Loucy (cell line): ENCODE measurements around the gene NCAM1.

Source experiments
- H2AFZ ChIP-seq: fragments of 200-600 bp; sonication (generic); 2 replicates; pipeline ENCODE4 v1.6.0; 2016; ENCODE audit warnings: antibody characterized with exemption, mild to moderate bottlenecking, low read length, moderate library complexity
- H3F3A ChIP-seq: fragments of 200-600 bp; 2 replicates; pipeline ENCODE4 v1.6.0; 2016; ENCODE audit warnings: antibody characterized with exemption, low read depth, mild to moderate bottlenecking
- H3K27me3 ChIP-seq: fragments of 200-600 bp; sonication (generic); 2 replicates; pipeline ENCODE4 v1.6.1; 2014; ENCODE audit warnings: low read length, mild to moderate bottlenecking; ENCODE audit not compliant: insufficient read depth, poor library complexity, severe bottlenecking
- H3K36me3 ChIP-seq: fragments of 200-600 bp; sonication (generic); 2 replicates; pipeline ENCODE4 v1.6.1; 2016; ENCODE audit warnings: low read length; ENCODE audit not compliant: insufficient read depth
- H3K4me1 ChIP-seq: fragments of 200-600 bp; sonication (generic); 2 replicates; pipeline ENCODE4 v1.5.1; 2014; ENCODE audit warnings: low read length, mild to moderate bottlenecking; ENCODE audit not compliant: insufficient read depth, poor library complexity, severe bottlenecking
- H3K4me2 ChIP-seq: fragments of 200-600 bp; sonication (generic); 2 replicates; pipeline ENCODE4 v1.6.0; 2014; ENCODE audit warnings: antibody characterized with exemption, low read length, low read depth, mild to moderate bottlenecking; ENCODE audit not compliant: poor library complexity, severe bottlenecking
- H3K4me3 ChIP-seq: fragments of 200-600 bp; sonication (generic); 2 replicates; pipeline ENCODE4 v1.5.1; 2014; ENCODE audit warnings: low read length, mild to moderate bottlenecking, mixed read lengths; ENCODE audit not compliant: poor library complexity, severe bottlenecking
- H3K79me2 ChIP-seq: fragments of 200-600 bp; sonication (generic); 2 replicates; pipeline ENCODE4 v1.6.1; 2014; ENCODE audit warnings: low read length; ENCODE audit not compliant: insufficient read depth
- H3K9ac ChIP-seq: fragments of 200-600 bp; sonication (generic); 2 replicates; pipeline ENCODE4 v1.6.0; 2014; ENCODE audit warnings: mild to moderate bottlenecking, low read depth, low read length, moderate library complexity; ENCODE audit not compliant: poor library complexity, severe bottlenecking
- H3K9me2 ChIP-seq: fragments of 200-600 bp; sonication (generic); replicated peaks from 2 replicates; pipeline ENCODE4 v1.6.1; 2016; ENCODE audit warnings: low read depth, low read length, mixed read lengths
- H3K9me3 ChIP-seq: fragments of 200-600 bp; sonication (generic); 2 replicates; pipeline ENCODE4 v1.6.1; 2014; ENCODE audit warnings: mild to moderate bottlenecking, antibody characterized with exemption, low read length, low read depth; ENCODE audit not compliant: insufficient read depth
- H4K20me1 ChIP-seq: fragments of 200-600 bp; sonication (generic); 2 replicates; pipeline ENCODE4 v1.6.0; 2014; ENCODE audit warnings: antibody characterized with exemption, low read length, mild to moderate bottlenecking; ENCODE audit not compliant: insufficient read depth, poor library complexity, severe bottlenecking
- CTCF ChIP-seq: fragments of 200-600 bp; sonication (generic); conservative IDR thresholded peaks from 2 replicates; pipeline ENCODE4 v1.5.1; 2014; ENCODE audit warnings: mild to moderate bottlenecking, antibody characterized with exemption, low read length
- EZH2phosphoT487 ChIP-seq: fragments of 200-600 bp; IDR thresholded peaks from 2 replicates; pipeline ENCODE4 v1.6.1; 2018; ENCODE audit warnings: antibody characterized with exemption, mild to moderate bottlenecking, moderate library complexity, borderline replicate concordance

Gene NCAM1

GRCh38 chr11:113279591-113279990 is 318.4 kb downstream of the NCAM1 start:
- Histone ChIP-seq H3K79me2 (no peaks in the 10 kb centered on the region), H4K20me1 (no peaks in the 10 kb centered on the region), H3K9me2 (no peaks in the 10 kb centered on the region), H2AFZ (no peak overlapping the region), H3K27me3 (no peaks in the 10 kb centered on the region), H3F3A (no peaks in the 10 kb centered on the region), H3K36me3 (no peaks in the 10 kb centered on the region), H3K9me3 (no peaks in the 10 kb centered on the region), H3K4me3 (no peak overlapping the region), H3K9ac (no peak overlapping the region), H3K4me1 (no peaks in the 10 kb centered on the region), H3K4me2 (no peak overlapping the region)
- TF ChIP-seq CTCF (no peak), EZH2phosphoT487 (no peak)

GRCh38 chr11:113281052-113281725 is 320.0 kb downstream of the NCAM1 start:
- Histone ChIP-seq H3K4me1 (no peaks in the 10 kb centered on the region), H3K4me3 (no peak overlapping the region), H3K9me2 (no peaks in the 10 kb centered on the region), H3K4me2 (no peak overlapping the region), H3K9me3 (no peaks in the 10 kb centered on the region), H3F3A (no peaks in the 10 kb centered on the region), H4K20me1 (no peaks in the 10 kb centered on the region), H3K79me2 (no peaks in the 10 kb centered on the region), H2AFZ (no peak overlapping the region), H3K27me3 (no peaks in the 10 kb centered on the region), H3K36me3 (no peaks in the 10 kb centered on the region), H3K9ac (no peak overlapping the region)
- no peak for TF ChIP-seq EZH2phosphoT487

- H3K4me2 ChIP-seq: no peak overlapping the region
- no peak for TF ChIP-seq CTCF
- TF ChIP-seq EZH2phosphoT487: no peak
- H3K36me3 ChIP-seq: no peaks in the 10 kb centered on the region
- H3F3A ChIP-seq: no peaks in the 10 kb centered on the region
- no peak overlapping the region for H2AFZ ChIP-seq
- no peaks in the 10 kb centered on the region for H3K27me3 ChIP-seq
- no peaks in the 10 kb centered on the region for H3K9me3 ChIP-seq
- H3K79me2 ChIP-seq: no peaks in the 10 kb centered on the region
- no peak overlapping the region for H3K4me3 ChIP-seq
- H3K9me2 ChIP-seq: no peaks in the 10 kb centered on the region
- no peak overlapping the region for H3K9ac ChIP-seq
- H4K20me1 ChIP-seq: no peaks in the 10 kb centered on the region
- no peaks in the 10 kb centered on the region for H3K4me1 ChIP-seq
Observed at GRCh38 chr11:113282898-113283437, 321.7 kb downstream of the NCAM1 start.

DNA sequence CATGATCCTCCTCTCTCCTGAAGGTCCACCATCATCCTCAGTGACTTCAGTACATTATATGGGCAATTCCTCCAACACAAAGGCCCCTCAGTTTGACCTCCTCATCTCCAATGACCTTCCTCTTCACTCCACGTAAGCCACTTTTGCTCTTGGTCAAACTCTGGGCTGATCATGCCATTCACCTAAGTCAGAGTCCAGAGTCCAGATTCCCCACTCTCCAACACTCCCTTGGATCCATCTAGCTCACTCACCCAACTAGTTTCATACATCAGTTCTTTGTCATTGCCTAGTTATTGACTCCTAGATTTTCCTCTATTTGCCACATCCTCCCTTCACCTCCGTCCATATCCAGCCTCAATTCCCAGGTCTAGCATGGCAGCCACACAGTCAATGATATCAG is 322.7 kb downstream of the NCAM1 start:
- Histone ChIP-seq H2AFZ (no peak overlapping the region), H3K4me2 (no peak overlapping the region), H3K36me3 (no peaks in the 10 kb centered on the region), H4K20me1 (no peaks in the 10 kb centered on the region), H3K4me3 (no peak overlapping the region), H3K9me2 (no peaks in the 10 kb centered on the region), H3K4me1 (no peaks in the 10 kb centered on the region), H3F3A (no peaks in the 10 kb centered on the region), H3K79me2 (no peaks in the 10 kb centered on the region), H3K9ac (no peak overlapping the region), H3K9me3 (no peaks in the 10 kb centered on the region), H3K27me3 (no peaks in the 10 kb centered on the region)
- TF ChIP-seq CTCF: no peak
